GM23338 (cell line): ENCODE results near the gene UBL3. TPM values are rescaled to one million over a fixed set of nuclear protein-coding genes. Genes with fewer than 3 reads are reported as not detected.

Experiments
- ATAC-seq: fragments of 200-7000 bp; cut with Tn5 transposase; 3 replicates; pipeline ENCODE4 v1.9.1; 2020
- DNase-seq: peaks from one replicate; pipeline ENCODE4 v3.0.0-alpha.2; 2015; ENCODE audit warnings: low spot score
- H2AFZ ChIP-seq: fragments of 200-600 bp; sonication (generic); 2 replicates; pipeline ENCODE4 v1.8.0; 2016; ENCODE audit warnings: antibody characterized with exemption, mild to moderate bottlenecking, moderate library complexity
- H3F3A ChIP-seq: fragments of 200-600 bp; sonication (generic); replicated peaks from 2 replicates; pipeline ENCODE4 v1.8.0; 2017; ENCODE audit warnings: antibody characterized with exemption, mixed run types, low read depth
- H3K27ac ChIP-seq: fragments of 200-600 bp; sonication (generic); 2 replicates; pipeline ENCODE4 v1.6.1; 2016; ENCODE audit warnings: low read depth
- H3K27me3 ChIP-seq: fragments of 200-600 bp; sonication (generic); 2 replicates; pipeline ENCODE4 v1.8.0; 2016; ENCODE audit warnings: mild to moderate bottlenecking, mixed run types, moderate library complexity; ENCODE audit not compliant: insufficient read depth
- H3K36me3 ChIP-seq: fragments of 200-600 bp; sonication (generic); 2 replicates; pipeline ENCODE4 v1.8.0; 2016; ENCODE audit warnings: mild to moderate bottlenecking; ENCODE audit not compliant: insufficient read depth
- H3K4me1 ChIP-seq: fragments of 200-600 bp; sonication (generic); 2 replicates; pipeline ENCODE4 v1.8.0; 2016; ENCODE audit warnings: mild to moderate bottlenecking, moderate library complexity; ENCODE audit not compliant: insufficient read depth
- H3K4me2 ChIP-seq: fragments of 200-600 bp; sonication (generic); 2 replicates; pipeline ENCODE4 v1.7.1; 2017; ENCODE audit warnings: mixed run types
- H3K4me3 ChIP-seq: fragments of 200-600 bp; sonication (generic); 2 replicates; pipeline ENCODE4 v1.6.1; 2016; ENCODE audit warnings: mixed run types
- H3K79me2 ChIP-seq: fragments of 200-600 bp; sonication (generic); replicated peaks from 2 replicates; pipeline ENCODE4 v1.8.0; 2017; ENCODE audit warnings: mild to moderate bottlenecking; ENCODE audit not compliant: insufficient read depth
- H3K9me2 ChIP-seq: fragments of 200-600 bp; sonication (generic); 2 replicates; pipeline ENCODE4 v1.8.0; 2017; ENCODE audit not compliant: insufficient read depth
- H4K20me1 ChIP-seq: fragments of 200-600 bp; sonication (generic); replicated peaks from 2 replicates; pipeline ENCODE4 v1.8.0; 2017; ENCODE audit warnings: mild to moderate bottlenecking; ENCODE audit not compliant: insufficient read depth
- H3K27ac Mint-ChIP-seq: 2 replicates; pipeline ENCODE4 v1.8.0; 2020; ENCODE audit warnings: inconsistent platforms, mild to moderate bottlenecking, moderate library complexity, mixed read lengths
- H3K27me3 Mint-ChIP-seq: 3 replicates; pipeline ENCODE4 v1.8.0; 2022; ENCODE audit warnings: low read depth, mild to moderate bottlenecking, moderate library complexity, mixed read lengths, inconsistent platforms; ENCODE audit not compliant: insufficient read depth, poor library complexity
- H3K36me3 Mint-ChIP-seq: 3 replicates; pipeline ENCODE4 v1.8.0; 2021; ENCODE audit warnings: low read depth, mild to moderate bottlenecking, inconsistent platforms, moderate library complexity, mixed read lengths
- H3K4me1 Mint-ChIP-seq: 3 replicates; pipeline ENCODE4 v1.8.0; 2020; ENCODE audit warnings: mild to moderate bottlenecking, inconsistent platforms, mixed read lengths
- H3K4me3 Mint-ChIP-seq: 3 replicates; pipeline ENCODE4 v1.8.0; 2021; ENCODE audit warnings: moderate library complexity, mild to moderate bottlenecking, inconsistent platforms, mixed read lengths
- H3K9me3 Mint-ChIP-seq: 3 replicates; pipeline ENCODE4 v1.8.0; 2020; ENCODE audit warnings: moderate library complexity, mild to moderate bottlenecking, inconsistent platforms, mixed read lengths
- CTCF ChIP-seq, 2 experiments: fragments of 200-600 bp in 1 of 2; sonication (generic) in 1 of 2; conservative IDR thresholded peaks; 2 replicates each; pipeline versions ENCODE4 v1.5.1 to v1.6.1; 2016 to 2017; ENCODE audit warnings: antibody characterized with exemption in 2 of 2, low read depth in 2 of 2, mild to moderate bottlenecking in 2 of 2, moderate library complexity in 1 of 2
- ETS1 ChIP-seq: IDR thresholded peaks from 2 replicates; pipeline ENCODE4 v1.6.1; 2016; ENCODE audit warnings: antibody characterized with exemption
- EZH2 ChIP-seq: fragments of 200-600 bp; sonication (generic); IDR thresholded peaks from one replicate; pipeline ENCODE4 v1.8.0; 2017; ENCODE audit warnings: antibody characterized with exemption, mild to moderate bottlenecking, low read depth; ENCODE audit not compliant: unreplicated experiment
- EZH2phosphoT487 ChIP-seq: fragments of 200-600 bp; sonication (generic); IDR thresholded peaks from one replicate; pipeline ENCODE4 v1.8.1; 2018; ENCODE audit warnings: antibody characterized with exemption; ENCODE audit not compliant: unreplicated experiment
- JUNB ChIP-seq: IDR thresholded peaks from one replicate; pipeline ENCODE4 v1.6.1; 2016; ENCODE audit warnings: antibody characterized with exemption; ENCODE audit not compliant: unreplicated experiment
- NANOG ChIP-seq: IDR thresholded peaks from 2 replicates; pipeline ENCODE4 v1.6.1; 2016; ENCODE audit warnings: antibody characterized with exemption, borderline replicate concordance
- POLR2AphosphoS5 ChIP-seq: IDR thresholded peaks from 2 replicates; pipeline ENCODE4 v1.6.1; 2016; ENCODE audit warnings: antibody characterized with exemption, low read depth
- REST ChIP-seq: IDR thresholded peaks from one replicate; pipeline ENCODE4 v1.6.1; 2018; ENCODE audit warnings: antibody characterized with exemption; ENCODE audit not compliant: unreplicated experiment
- STAT1 ChIP-seq: IDR thresholded peaks from one replicate; pipeline ENCODE4 v1.6.1; 2016; ENCODE audit warnings: antibody characterized with exemption; ENCODE audit not compliant: unreplicated experiment
- ZNF114 ChIP-seq: fragments of 250-450 bp; sonication (Bioruptor Pico); IDR thresholded peaks from 2 replicates; pipeline ENCODE4 v1.5.0; 2020; ENCODE audit warnings: mild to moderate bottlenecking, moderate library complexity
- ZNF331 ChIP-seq: fragments of 250-450 bp; sonication (Bioruptor Pico); IDR thresholded peaks from 2 replicates; pipeline ENCODE4 v1.5.0; 2020; ENCODE audit warnings: low read depth, mild to moderate bottlenecking, moderate library complexity
- ZNF462 ChIP-seq: fragments of 250-450 bp; sonication (Bioruptor Pico); IDR thresholded peaks from 2 replicates; pipeline ENCODE4 v1.5.0; 2020; ENCODE audit warnings: mild to moderate bottlenecking, moderate library complexity
- polyA plus RNA-seq: library from polyadenylated mRNA; unstranded; fragments of >200 nt; fragmentation: Nextera tagmentation; extraction: Ambion mirVana; gene quantifications from 2 replicates; pipeline ENCODE4 v1.2.1, GENCODE V29; 2016
- total RNA-seq: library from RNA; depleted of rRNA; stranded (reverse); fragments of >200 nt; shearing (Covaris generic); gene quantifications from 2 replicates; pipeline ENCODE4 v1.2.3, GENCODE V29; 2014

Gene UBL3
- total and polyA plus RNA-seq, 2 experiments from 2014 or later: 9.7 to 21.1 TPM

- Mint-ChIP-seq H3K27ac (no peak overlapping the region), H3K4me1 (no peaks in the 10 kb centered on the region), H3K27me3 (peaks cover 7% of the 10 kb centered on the region), H3K9me3 (no peaks in the 10 kb centered on the region), H3K36me3 (no peaks in the 10 kb centered on the region), H3K4me3 (no peak overlapping the region)
- H4K20me1 ChIP-seq: no peaks in the 10 kb centered on the region
- no peaks in the 10 kb centered on the region for H3K27me3 ChIP-seq
- ATAC-seq: no peak
- H3K4me2 ChIP-seq: no peak overlapping the region
- peak overlapping the region; percentile 72; the same call in 1 of the 2 replicates for H2AFZ ChIP-seq
- no peak for TF ChIP-seq ZNF462
- no peak for TF ChIP-seq POLR2AphosphoS5
- TF ChIP-seq EZH2: no peak
- TF ChIP-seq ZNF114 (CRISPR knock-in tag): no peak
- TF ChIP-seq CTCF (conservative IDR thresholded peaks at IDR 0.05; ENCODE audit: low read depth in 2 of 2): no peak
- no peak for TF ChIP-seq REST
- TF ChIP-seq ETS1: no peak
- TF ChIP-seq STAT1: no peak
- TF ChIP-seq NANOG: no peak
- TF ChIP-seq ZNF331 (CRISPR knock-in tag): no peak
- TF ChIP-seq JUNB: no peak
- TF ChIP-seq EZH2phosphoT487: no peak
- no peak for DNase-seq
- H3K4me1 ChIP-seq: no peaks in the 10 kb centered on the region
- H3F3A ChIP-seq: no peaks in the 10 kb centered on the region
- H3K27ac ChIP-seq: no peak overlapping the region
- H3K9me2 ChIP-seq: no peaks in the 10 kb centered on the region
- H3K4me3 ChIP-seq: no peak overlapping the region
- H3K79me2 ChIP-seq: no peaks in the 10 kb centered on the region
- H3K36me3 ChIP-seq: no peaks in the 10 kb centered on the region
These were observed 104.2 kb downstream of the UBL3 start for GRCh38 chr13:29746148-29746677.
